ENCODE measurements around the gene ATG2A.
A peak's percentile ranks its signal among the peaks of the same experiment; 100 is the strongest.

The ATG2A gene

DNA sequence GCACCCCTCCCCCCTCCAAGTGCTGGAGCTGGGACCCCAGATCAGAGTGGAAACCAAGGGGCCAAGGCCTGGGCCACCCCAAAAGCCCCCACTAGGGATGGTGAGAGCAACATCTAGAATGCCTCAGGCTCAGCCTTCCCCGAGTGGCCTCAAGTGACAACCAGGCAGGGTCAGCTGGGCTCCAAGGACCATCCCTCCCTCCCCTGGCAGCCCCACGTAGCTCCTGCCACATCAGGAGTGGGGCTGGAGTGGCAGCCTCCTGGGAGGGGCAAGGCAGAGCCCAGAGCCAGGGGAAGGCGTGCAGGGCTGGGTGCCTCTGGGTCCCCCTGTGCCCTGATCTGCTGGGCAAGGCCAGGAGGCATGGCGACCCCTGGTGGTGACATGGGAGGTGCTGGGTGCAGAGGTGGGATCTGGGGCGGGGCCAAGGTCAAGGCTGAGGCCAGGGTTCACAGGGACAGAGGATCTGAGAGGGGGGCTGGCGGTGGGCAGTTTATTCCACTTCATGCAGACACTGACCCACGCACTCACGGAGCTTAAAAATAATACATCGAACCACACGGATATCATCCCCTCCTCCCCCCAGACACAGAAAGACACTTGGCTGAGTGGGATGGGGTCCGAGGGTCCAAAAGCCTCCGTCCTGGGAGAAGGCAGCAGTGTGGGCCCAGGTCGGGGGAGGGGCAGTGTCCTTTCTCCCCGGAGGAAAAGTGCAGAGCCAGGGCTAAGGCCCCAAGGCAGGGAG, 22.8 kb downstream of the ATG2A start:
- DNase-seq (ENCODE audit: low read depth): peak; percentile 86
- H3K4me3 ChIP-seq (ENCODE audit: low read depth, low read length): no peak overlapping the region
- TF ChIP-seq MYC (IDR thresholded peaks at IDR 0.05; ENCODE audit: low read depth, low read length): no peak
- TF ChIP-seq, protein P1, sequence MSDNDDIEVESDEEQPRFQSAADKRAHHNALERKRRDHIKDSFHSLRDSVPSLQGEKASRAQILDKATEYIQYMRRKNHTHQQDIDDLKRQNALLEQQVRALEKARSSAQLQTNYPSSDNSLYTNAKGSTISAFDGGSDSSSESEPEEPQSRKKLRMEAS (IDR thresholded peaks at IDR 0.05; ENCODE audit: low read depth, low read length): peak; percentile 45
- no peak for TF ChIP-seq POLR2A (IDR thresholded peaks at IDR 0.05; ENCODE audit: extremely low read depth, insufficient read length)
- TF ChIP-seq, protein P2, sequence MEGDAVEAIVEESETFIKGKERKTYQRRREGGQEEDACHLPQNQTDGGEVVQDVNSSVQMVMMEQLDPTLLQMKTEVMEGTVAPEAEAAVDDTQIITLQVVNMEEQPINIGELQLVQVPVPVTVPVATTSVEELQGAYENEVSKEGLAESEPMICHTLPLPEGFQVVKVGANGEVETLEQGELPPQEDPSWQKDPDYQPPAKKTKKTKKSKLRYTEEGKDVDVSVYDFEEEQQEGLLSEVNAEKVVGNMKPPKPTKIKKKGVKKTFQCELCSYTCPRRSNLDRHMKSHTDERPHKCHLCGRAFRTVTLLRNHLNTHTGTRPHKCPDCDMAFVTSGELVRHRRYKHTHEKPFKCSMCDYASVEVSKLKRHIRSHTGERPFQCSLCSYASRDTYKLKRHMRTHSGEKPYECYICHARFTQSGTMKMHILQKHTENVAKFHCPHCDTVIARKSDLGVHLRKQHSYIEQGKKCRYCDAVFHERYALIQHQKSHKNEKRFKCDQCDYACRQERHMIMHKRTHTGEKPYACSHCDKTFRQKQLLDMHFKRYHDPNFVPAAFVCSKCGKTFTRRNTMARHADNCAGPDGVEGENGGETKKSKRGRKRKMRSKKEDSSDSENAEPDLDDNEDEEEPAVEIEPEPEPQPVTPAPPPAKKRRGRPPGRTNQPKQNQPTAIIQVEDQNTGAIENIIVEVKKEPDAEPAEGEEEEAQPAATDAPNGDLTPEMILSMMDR (IDR thresholded peaks at IDR 0.05; ENCODE audit: low read depth, low read length): peak; percentile 91

DNA sequence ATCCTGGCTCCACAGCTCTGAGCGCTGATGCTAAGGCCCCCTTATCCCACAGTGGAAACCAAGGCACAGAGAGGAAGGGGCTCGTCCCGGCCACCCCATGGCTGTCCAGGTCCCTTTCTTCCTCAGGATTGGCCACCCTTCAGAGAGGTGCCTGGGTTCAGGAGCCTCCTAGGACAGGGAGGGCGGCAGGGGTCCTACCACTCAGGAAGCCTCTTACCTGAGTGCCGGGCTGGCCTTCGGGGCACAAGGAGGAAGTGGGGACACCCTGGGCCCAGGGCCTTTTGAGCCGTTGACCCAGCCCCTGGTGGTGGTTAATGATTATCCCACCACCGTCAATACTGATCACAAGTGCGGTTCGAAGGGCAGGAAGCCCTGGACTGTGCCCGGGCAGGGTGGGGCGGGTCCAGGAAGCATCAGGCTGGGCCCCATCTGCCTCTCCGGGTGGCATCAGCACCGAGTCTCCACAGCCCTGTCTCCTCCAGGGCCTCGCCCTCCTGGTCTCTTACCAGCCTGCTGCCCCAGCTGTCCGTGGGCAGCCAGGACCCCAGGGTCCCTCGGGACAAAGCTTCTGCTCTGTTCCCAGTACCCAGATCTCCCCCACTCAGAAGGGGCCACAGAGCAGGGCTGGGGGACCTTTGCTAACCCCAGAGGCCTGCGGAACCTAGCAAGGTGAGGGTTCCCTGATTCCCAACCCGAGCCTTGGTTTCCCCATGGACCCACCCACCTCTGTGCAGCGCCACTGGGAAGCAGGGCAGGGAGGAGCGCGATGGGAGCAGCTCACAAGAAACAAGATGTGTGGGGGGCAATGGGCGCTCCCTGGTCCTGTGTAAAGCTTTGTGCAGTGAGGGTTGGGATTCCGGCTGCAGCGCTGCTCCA, 23.6 kb downstream of the ATG2A start:
- TF ChIP-seq, protein P2 (IDR thresholded peaks at IDR 0.05; ENCODE audit: low read depth, low read length): no peak
- TF ChIP-seq MYC (IDR thresholded peaks at IDR 0.05; ENCODE audit: low read depth, low read length) (no peak), POLR2A (IDR thresholded peaks at IDR 0.05; ENCODE audit: extremely low read depth, insufficient read length) (no peak)
- TF ChIP-seq, protein P1 (IDR thresholded peaks at IDR 0.05; ENCODE audit: low read depth, low read length): no peak
- no peak overlapping the region for H3K4me3 ChIP-seq (ENCODE audit: low read depth, low read length)
- no peak for DNase-seq (ENCODE audit: low read depth)

DNA sequence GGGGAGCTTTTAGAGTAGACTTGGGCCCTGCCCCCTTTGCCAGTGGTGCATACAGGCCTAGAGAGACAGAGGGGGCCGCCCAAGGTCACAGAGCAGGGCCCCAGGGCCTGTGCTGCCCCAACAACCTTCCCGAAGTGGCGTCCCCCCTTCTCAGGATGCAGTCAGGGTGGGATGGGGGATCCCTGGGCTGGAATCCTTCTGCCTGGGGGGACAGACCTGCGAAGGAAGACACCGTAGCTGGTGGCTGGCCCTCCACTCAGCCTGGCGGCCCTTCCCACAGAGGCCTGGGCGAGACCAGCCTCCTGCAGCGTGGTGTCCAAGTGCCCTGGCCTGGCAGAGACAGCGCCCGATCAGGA, 24.2 kb downstream of the ATG2A start:
- no peak for TF ChIP-seq POLR2A (IDR thresholded peaks at IDR 0.05; ENCODE audit: extremely low read depth, insufficient read length)
- TF ChIP-seq, protein P2 (IDR thresholded peaks at IDR 0.05; ENCODE audit: low read depth, low read length): no peak
- TF ChIP-seq, protein P1 (IDR thresholded peaks at IDR 0.05; ENCODE audit: low read depth, low read length): no peak
- no peak for TF ChIP-seq MYC (IDR thresholded peaks at IDR 0.05; ENCODE audit: low read depth, low read length)
- DNase-seq (ENCODE audit: low read depth): no peak
- H3K4me3 ChIP-seq (ENCODE audit: low read depth, low read length): no peak overlapping the region

DNA sequence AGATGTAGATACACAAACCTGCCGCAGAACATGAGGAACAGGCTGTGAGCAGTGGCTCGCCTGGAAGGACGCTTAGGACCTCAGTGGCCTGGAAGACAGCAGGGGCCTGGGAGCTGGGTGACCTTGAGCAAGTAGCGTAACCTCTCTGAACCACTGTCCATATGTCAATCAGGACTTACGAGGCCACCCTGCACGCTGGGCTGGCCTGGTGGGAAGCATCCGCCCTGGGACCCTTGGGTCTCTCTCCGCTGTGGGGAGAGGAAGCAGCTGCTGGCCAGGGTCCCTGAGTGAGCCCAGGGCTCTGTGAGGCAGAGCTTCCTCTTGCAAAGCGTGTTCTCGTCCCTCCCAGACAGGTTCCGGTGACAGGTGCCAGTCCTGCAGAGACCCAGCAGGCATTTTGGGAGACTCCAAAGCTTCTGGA, 24.6 kb downstream of the ATG2A start:
- TF ChIP-seq MYC (IDR thresholded peaks at IDR 0.05; ENCODE audit: low read depth, low read length): no peak
- TF ChIP-seq POLR2A (IDR thresholded peaks at IDR 0.05; ENCODE audit: extremely low read depth, insufficient read length): no peak
- TF ChIP-seq, protein P1 (IDR thresholded peaks at IDR 0.05; ENCODE audit: low read depth, low read length): no peak
- TF ChIP-seq, protein P2 (IDR thresholded peaks at IDR 0.05; ENCODE audit: low read depth, low read length): no peak
- H3K4me3 ChIP-seq (ENCODE audit: low read depth, low read length): no peak overlapping the region
- DNase-seq (ENCODE audit: low read depth): no peak

DNA sequence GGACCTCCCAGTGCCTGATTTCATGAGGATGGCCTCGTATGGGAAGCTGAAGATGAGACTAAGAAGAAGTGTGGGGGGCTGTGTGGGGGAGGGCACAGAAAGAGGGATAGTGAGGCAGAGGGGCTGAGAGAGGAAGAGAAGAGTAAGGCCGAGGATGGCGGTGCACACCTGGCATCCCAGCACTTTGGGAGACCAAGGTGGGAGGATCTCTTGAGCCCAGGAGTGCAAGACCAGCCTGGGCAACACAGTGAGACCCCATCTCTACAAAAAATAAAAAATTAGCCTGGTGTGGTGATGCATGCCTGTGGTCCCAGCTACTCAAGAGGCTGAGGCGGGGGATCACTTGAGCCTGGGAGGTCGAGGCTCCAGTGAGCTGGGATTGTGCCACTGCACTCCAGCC, 25.1 kb downstream of the ATG2A start:
- H3K4me3 ChIP-seq (ENCODE audit: low read depth, low read length): no peak overlapping the region
- no peak for TF ChIP-seq MYC (IDR thresholded peaks at IDR 0.05; ENCODE audit: low read depth, low read length)
- TF ChIP-seq, protein P1 (IDR thresholded peaks at IDR 0.05; ENCODE audit: low read depth, low read length): no peak
- no peak for TF ChIP-seq POLR2A (IDR thresholded peaks at IDR 0.05; ENCODE audit: extremely low read depth, insufficient read length)
- DNase-seq (ENCODE audit: low read depth): no peak
